Activated naive CD4-positive, alpha-beta T cell treated with anti-CD3 and anti-CD28 coated beads, Interleukin-2, amount 50 U/mL, for 72 hours (primary cell): ENCODE results near the gene PEPD. TPM values are rescaled to one million over a fixed set of nuclear protein-coding genes. Genes with fewer than 3 reads are reported as not detected.

Experiments used
- ATAC-seq, 2 donors: fragments of 150-1000 bp; cut with Tn5 transposase; 2 replicates each; pipeline ENCODE4 v1.10.0; 2021; ENCODE audit warnings: mild to moderate bottlenecking in 2 of 2, moderate library complexity in 2 of 2
- DNase-seq, 2 donors: peaks; one replicate each; pipeline ENCODE4 v3.0.0; 2021 to 2022; ENCODE audit warnings: low spot score in 2 of 2
- H3K27ac Mint-ChIP-seq, 2 donors: one replicate each; pipeline ENCODE4 v1.8.0; 2022; ENCODE audit warnings: mild to moderate bottlenecking in 2 of 2, mixed read lengths in 2 of 2
- H3K36me3 Mint-ChIP-seq, 2 donors: one replicate each; pipeline ENCODE4 v1.8.0; 2022; ENCODE audit warnings: mixed read lengths in 2 of 2
- H3K9me3 Mint-ChIP-seq, 2 donors: one replicate each; pipeline ENCODE4 v1.8.0; 2022; ENCODE audit warnings: mixed read lengths in 2 of 2
- total RNA-seq, 2 donors: library from RNA; stranded (reverse); gene quantifications; one replicate each; pipeline ENCODE4 v1.2.3, GENCODE V29; 2022

The PEPD gene
- total RNA-seq, 2 donors from 2014 or later, result 27.9 to 35.2 TPM

DNA sequence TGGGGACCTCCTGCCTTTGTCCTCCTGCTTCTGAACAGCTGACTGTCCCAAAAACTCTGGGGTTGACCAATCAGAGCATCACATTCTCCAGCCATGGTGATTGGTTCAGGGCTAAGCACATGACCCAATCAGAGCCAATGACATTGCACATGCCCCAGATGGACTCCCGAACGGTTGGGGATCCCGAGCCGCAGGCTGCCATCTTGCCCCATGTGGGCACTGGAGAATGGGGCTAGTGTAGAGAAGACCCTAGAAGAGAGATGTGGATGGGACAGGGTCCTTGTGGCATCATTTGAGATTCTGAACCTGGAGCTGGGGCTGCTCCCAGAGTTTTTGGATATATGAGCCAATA, 31.3 kb upstream of the PEPD start:
- Mint-ChIP-seq H3K36me3 (no peaks in the 10 kb centered on the region), H3K9me3 (no peaks in the 10 kb centered on the region), H3K27ac (no peak overlapping the region)
- no peak for DNase-seq
- no peak for ATAC-seq

GRCh38 chr19:33552191-33552927, 30.8 kb upstream of the PEPD start:
- DNase-seq (no peak), ATAC-seq (no peak)
- Mint-ChIP-seq H3K27ac (no peak overlapping the region), H3K36me3 (no peaks in the 10 kb centered on the region), H3K9me3 (no peaks in the 10 kb centered on the region)

GRCh38 chr19:33551676-33552075, 30.1 kb upstream of the PEPD start:
- Mint-ChIP-seq H3K9me3 (no peaks in the 10 kb centered on the region), H3K36me3 (no peaks in the 10 kb centered on the region), H3K27ac (no peak overlapping the region)
- ATAC-seq (no peak), DNase-seq (no peak)

- H3K9me3 Mint-ChIP-seq, result no peaks in the 10 kb centered on the region
- no peaks in the 10 kb centered on the region for H3K36me3 Mint-ChIP-seq
- ATAC-seq (no peak), DNase-seq (no peak)
- H3K27ac Mint-ChIP-seq, result no peak overlapping the region
Measured at GRCh38 chr19:33550768-33551167, 29.2 kb upstream of the PEPD start.

DNA sequence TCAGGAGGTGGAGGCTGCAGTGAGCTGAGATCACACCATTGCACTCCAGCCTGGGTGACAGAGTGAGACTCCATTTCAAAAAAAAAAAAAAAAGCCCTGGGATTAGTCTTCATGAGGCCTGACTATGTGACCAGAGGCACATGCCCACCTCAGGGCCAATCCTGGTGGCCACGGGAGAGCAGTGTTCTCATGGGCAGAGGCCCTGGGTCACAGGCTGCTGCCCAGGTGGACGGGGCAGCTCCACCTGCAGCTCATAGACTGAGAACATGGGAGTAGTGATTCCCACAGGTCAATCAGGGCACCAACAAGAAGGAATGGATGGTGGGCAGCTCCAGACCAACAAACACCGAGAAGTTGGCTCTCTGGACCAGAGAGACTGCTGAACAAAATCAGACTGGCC, 26.1 kb upstream of the PEPD start:
- H3K9me3 Mint-ChIP-seq, result no peaks in the 10 kb centered on the region
- H3K27ac Mint-ChIP-seq, result no peak overlapping the region
- DNase-seq, result no peak

GRCh38 chr19:33546656-33547055, 25.1 kb upstream of the PEPD start:
- DNase-seq (no peak), ATAC-seq (no peak)
- Mint-ChIP-seq H3K36me3 (no peaks in the 10 kb centered on the region), H3K9me3 (no peaks in the 10 kb centered on the region), H3K27ac (peak overlapping the region in 1 of 2 donors; percentile 62)

More for the DNA sequence above, 26.1 kb upstream of the PEPD start:
- no peaks in the 10 kb centered on the region for H3K36me3 Mint-ChIP-seq
- no peak for ATAC-seq

- Mint-ChIP-seq H3K9me3 (no peaks in the 10 kb centered on the region), H3K27ac (no peak overlapping the region), H3K36me3 (no peaks in the 10 kb centered on the region)
- no peak for ATAC-seq
- no peak for DNase-seq
Measured at GRCh38 chr19:33545217-33545981, 23.8 kb upstream of the PEPD start.

GRCh38 chr19:33535226-33535625, 13.6 kb upstream of the PEPD start:
- Mint-ChIP-seq H3K36me3 (no peaks in the 10 kb centered on the region), H3K27ac (no peak overlapping the region), H3K9me3 (no peaks in the 10 kb centered on the region)
- no peak for ATAC-seq
- no peak for DNase-seq

DNA sequence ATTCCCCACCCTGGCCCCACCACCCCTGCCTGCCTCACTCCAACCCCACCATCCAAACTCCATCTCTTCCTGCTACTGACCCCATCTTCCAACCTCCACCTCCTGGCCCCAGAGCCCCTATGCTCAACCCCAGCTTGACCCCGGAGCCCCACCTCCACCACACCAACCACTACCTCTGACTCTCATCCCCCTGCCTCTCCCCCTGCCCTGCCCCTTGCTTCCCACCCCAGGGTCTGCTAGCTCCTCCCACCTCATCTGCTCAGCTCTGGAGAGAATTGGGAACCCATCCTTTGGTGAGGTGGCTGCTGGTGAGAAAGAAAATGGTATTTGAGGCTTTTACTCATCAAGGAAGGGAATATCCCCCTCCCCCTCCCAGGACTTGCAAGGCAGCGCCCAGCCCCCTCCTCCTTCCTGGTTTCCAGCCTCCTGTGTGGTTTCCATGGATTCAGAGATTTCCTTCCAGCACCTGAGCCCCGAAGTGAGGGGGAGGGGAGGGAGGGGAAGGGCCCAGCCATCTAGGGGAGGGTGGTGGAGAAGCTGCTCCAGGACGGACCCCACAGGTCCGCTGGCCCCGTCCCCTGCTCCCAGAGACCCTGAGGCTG, 11.4 kb upstream of the PEPD start:
- no peak overlapping the region for H3K27ac Mint-ChIP-seq
- H3K36me3 Mint-ChIP-seq, result no peaks in the 10 kb centered on the region
- no peak for DNase-seq
- no peak for ATAC-seq
- H3K9me3 Mint-ChIP-seq, result no peaks in the 10 kb centered on the region

GRCh38 chr19:33530842-33531241, 9.3 kb upstream of the PEPD start:
- Mint-ChIP-seq H3K36me3 (no peaks in the 10 kb centered on the region), H3K9me3 (no peaks in the 10 kb centered on the region)
- ATAC-seq, result no peak

DNA sequence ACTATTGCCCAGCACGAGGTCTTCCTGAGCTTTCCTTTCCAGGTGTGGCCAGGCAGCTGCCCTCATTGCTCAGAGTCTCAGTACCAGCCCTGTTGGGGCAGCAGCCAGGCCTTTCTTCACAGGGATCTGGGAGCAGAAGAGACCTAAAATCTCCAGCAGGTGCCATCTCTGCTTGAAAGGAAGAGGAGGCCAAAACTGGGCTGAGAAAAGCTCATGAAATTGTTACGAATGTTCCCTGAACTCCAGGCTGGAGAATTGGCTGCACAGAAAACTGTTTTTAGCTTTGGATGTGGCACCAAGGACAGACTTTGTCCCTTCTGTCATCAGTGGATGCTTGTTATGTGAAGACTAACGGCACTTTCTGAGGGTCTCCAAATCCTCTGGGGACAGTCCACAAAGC, 8.7 kb upstream of the PEPD start:
- Mint-ChIP-seq H3K9me3 (no peaks in the 10 kb centered on the region), H3K27ac (no peak overlapping the region), H3K36me3 (no peaks in the 10 kb centered on the region)
- ATAC-seq (no peak), DNase-seq (no peak)

More at GRCh38 chr19:33530842-33531241, 9.3 kb upstream of the PEPD start:
- no peak overlapping the region for H3K27ac Mint-ChIP-seq
- DNase-seq, result no peak

DNA sequence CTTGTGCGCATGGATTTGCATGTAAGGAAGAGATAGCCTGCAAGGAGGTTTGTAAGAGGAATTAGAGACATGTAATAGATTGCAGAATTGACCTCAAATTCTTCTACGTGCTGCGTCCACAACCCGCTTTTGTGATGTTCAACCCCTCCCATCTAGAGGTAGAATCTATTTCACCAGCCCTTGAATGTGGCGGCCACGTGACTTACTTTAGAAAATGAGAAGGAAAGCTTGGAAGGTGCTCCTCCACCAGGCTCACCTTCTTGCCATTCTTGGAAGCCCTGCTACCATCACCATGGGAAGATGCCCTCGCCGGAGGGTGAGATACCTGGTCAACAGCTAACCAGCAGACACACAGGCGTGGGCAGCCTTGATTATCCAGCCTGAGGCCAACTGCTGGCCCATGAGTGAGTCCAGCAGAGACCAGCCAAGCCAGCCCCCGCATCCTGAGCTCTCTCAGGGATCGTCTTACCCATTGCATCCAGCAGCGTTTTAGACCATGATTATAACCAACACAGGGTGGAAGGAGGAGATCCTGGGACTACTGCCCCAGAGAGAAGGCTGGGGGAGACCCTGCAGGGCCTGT, 7.6 kb upstream of the PEPD start:
- no peaks in the 10 kb centered on the region for H3K9me3 Mint-ChIP-seq
- no peak overlapping the region for H3K27ac Mint-ChIP-seq
- DNase-seq (no peak), ATAC-seq (no peak)
- H3K36me3 Mint-ChIP-seq, result no peaks in the 10 kb centered on the region

DNA sequence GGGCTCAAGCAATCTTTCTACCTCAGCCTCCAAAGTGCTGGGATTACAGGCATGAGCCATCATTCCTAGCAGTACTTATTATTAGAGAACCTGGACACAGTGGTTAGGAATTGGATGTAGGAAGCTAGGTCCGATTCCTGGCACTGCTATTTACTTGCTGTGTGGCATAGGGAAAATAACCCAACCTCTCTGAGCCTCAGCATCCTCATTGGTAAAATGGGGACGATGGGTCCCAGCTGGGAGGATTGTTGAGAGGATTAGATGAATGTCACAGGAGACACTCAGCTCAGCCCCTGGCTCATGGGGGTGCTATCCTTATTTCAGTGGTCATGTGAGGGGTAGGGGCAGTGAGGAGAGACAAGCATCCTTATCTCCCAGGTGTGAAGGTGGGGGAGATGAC, 6.8 kb upstream of the PEPD start:
- no peak overlapping the region for H3K27ac Mint-ChIP-seq
- ATAC-seq (no peak), DNase-seq (no peak)
- no peaks in the 10 kb centered on the region for H3K36me3 Mint-ChIP-seq
- no peaks in the 10 kb centered on the region for H3K9me3 Mint-ChIP-seq

DNA sequence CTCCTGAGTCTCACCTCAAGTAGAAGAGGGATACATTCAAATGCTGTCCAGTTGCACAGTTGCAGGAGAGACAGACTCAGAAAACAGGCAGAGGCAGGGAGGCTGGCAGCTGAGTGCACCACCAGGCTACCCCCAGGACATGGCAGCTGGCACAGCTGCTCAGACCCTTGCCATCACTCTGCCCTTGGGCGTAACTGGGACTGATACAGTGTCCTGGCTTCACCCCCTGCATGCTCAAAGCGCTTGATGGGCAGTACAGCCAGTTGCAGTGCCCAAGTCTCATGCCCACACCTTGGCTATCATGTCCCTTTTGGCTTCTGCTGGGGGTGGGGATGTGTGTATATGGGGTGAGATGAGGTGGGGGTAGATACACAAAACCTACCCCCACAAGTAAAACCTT, 5.5 kb upstream of the PEPD start:
- no peaks in the 10 kb centered on the region for H3K36me3 Mint-ChIP-seq
- no peak for DNase-seq
- no peak overlapping the region for H3K27ac Mint-ChIP-seq
- no peaks in the 10 kb centered on the region for H3K9me3 Mint-ChIP-seq
- no peak for ATAC-seq

- ATAC-seq (no peak), DNase-seq (no peak)
- Mint-ChIP-seq H3K36me3 (no peaks in the 10 kb centered on the region), H3K9me3 (no peaks in the 10 kb centered on the region), H3K27ac (no peak overlapping the region)
Measured at GRCh38 chr19:33524024-33524664, 2.6 kb upstream of the PEPD start.

GRCh38 chr19:33523167-33523566, 1.6 kb upstream of the PEPD start:
- no peak for DNase-seq
- Mint-ChIP-seq H3K27ac (no peak overlapping the region), H3K36me3 (no peaks in the 10 kb centered on the region), H3K9me3 (no peaks in the 10 kb centered on the region)
- no peak for ATAC-seq

DNA sequence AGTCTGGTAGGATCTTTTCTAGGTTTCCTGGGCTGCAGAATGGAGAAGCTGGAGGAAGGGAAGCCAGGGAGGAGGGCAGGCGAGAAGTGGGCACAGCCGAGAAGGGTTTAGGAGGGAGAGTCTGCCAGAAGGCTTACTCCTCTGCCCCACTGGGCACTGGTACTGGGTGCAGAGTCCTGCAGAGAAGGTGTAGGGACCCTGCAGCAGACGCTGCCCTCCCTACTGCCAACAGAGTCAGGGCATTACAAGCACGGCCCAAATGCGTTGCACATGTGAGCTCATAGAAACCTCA, 726 bp upstream of the PEPD start:
- ATAC-seq (no peak), DNase-seq (no peak)
- Mint-ChIP-seq H3K27ac (peak overlapping the region in 1 of 2 donors; percentile 59), H3K36me3 (no peaks in the 10 kb centered on the region), H3K9me3 (no peaks in the 10 kb centered on the region)
